ENCODE measurements around the gene RBM5.
A peak's percentile ranks its signal among the peaks of the same experiment; 100 is the strongest.

RBM5 gene

DNA sequence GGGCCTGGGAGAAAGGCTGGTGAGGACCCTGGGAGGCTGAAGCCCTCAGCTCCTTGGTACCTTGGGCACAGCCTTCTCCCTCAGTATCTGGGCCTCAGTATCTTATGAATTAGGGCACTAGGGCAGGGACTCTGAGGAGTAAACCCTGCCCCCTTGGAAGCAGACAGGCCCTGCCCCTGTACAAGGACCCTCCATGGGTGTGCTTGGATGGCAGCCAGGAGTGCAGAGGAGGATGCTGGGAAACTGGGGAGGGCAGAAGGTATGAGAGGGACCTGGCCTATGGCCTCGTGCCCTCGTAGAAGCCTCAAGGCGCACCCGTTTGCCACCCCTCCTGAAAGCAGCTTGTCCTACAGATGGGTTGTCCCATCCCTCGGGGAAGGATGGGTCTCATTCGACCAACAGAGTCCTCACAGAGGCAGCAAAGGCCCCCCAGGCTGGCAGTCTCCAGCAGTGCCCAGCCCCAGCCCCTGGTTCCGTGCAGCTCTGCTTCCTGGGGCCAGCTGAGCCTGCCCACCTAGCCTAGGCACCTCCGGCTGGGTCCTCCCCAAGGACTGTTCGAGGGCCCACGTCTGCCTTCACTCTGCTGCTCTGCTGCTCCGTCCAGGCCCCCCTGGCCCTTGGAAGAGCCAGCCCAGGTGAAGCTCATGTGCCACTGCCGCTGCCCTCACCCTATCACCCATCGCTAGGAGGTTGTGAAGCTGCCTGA, 51.2 kb downstream of the RBM5 start:
- Histone ChIP-seq H3K4me3 (ENCODE audit: low read depth in 1 of 2, low read length in 2 of 2) (no peak overlapping the region), H3K9me3 (ENCODE audit: control insufficient read depth in 1 of 2, low read length in 2 of 2) (no peaks in the 10 kb centered on the region), H3K4me1 (ENCODE audit: control insufficient read depth in 1 of 2, insufficient read depth in 2 of 2, low read length in 2 of 2) (peaks cover 0 to 3% of the 10 kb centered on the region in 2 donors), H3K27ac (ENCODE audit: low read length) (no peak overlapping the region), H3K36me3 (ENCODE audit: control insufficient read depth in 1 of 2, insufficient read depth in 2 of 2, low read length in 2 of 2) (no peaks in the 10 kb centered on the region), H3K27me3 (ENCODE audit: low read depth, low read length) (no peaks in the 10 kb centered on the region)

DNA sequence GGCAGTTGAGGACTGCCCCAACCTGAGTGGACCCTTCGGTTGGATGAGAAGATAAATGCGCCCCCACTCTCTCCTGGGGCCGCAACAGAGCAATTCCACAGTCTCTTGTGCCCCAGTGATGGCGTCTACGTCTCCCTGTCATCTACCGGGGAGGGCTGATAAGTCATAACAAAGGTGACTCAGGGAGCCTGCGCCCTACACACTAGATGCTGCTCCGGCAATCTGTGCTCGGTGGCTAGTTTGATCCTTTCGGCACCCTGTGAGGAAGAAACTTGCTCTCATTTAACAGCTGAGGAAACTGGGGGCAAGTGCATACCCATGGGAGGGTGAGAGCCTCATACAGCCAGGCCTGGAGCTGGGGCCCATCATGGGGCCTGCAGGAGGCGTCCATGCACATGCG, 52.3 kb downstream of the RBM5 start:
- Histone ChIP-seq H3K4me3 (ENCODE audit: low read depth in 1 of 2, low read length in 2 of 2) (no peak overlapping the region), H3K36me3 (ENCODE audit: control insufficient read depth in 1 of 2, insufficient read depth in 2 of 2, low read length in 2 of 2) (no peaks in the 10 kb centered on the region), H3K9me3 (ENCODE audit: control insufficient read depth in 1 of 2, low read length in 2 of 2) (no peaks in the 10 kb centered on the region), H3K27me3 (ENCODE audit: low read depth, low read length) (no peaks in the 10 kb centered on the region), H3K4me1 (ENCODE audit: control insufficient read depth in 1 of 2, insufficient read depth in 2 of 2, low read length in 2 of 2) (peaks cover 0 to 3% of the 10 kb centered on the region in 2 donors), H3K27ac (ENCODE audit: low read length) (no peak overlapping the region)

DNA sequence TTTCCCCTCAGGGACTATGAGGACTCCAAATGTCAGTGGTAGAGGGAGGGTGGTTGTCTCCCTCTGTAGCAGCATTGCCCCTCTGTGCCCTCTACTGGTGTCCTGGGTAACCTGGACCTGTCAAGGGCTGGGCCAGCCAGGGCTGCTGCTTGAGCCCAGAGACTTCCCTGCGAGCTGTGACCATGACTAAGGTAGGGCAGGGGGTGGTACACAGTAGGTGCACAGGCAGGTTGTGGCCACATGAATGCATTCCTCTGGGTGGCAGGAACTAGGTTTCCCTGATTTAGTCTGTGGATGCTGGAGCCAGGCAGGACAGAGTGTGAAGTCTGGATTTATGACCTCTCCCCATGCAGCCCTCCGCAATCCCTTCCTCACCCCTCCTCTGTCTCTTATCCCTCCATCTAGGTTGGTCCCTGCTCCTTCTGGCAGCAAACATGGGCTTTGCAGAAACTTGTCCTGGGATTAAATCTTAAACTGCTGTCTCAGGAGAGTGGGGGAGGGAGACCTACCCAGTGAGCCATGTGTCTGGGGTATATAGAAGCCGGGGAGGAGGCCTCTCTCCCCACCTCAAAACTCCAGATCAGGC, 57.7 kb downstream of the RBM5 start:
- Histone ChIP-seq H3K36me3 (ENCODE audit: control insufficient read depth in 1 of 2, insufficient read depth in 2 of 2, low read length in 2 of 2) (no peaks in the 10 kb centered on the region), H3K4me3 (ENCODE audit: low read depth in 1 of 2, low read length in 2 of 2) (no peak overlapping the region), H3K27me3 (ENCODE audit: low read depth, low read length) (no peaks in the 10 kb centered on the region), H3K27ac (ENCODE audit: low read length) (no peak overlapping the region), H3K9me3 (ENCODE audit: control insufficient read depth in 1 of 2, low read length in 2 of 2) (no peaks in the 10 kb centered on the region), H3K4me1 (ENCODE audit: control insufficient read depth in 1 of 2, insufficient read depth in 2 of 2, low read length in 2 of 2) (no peaks in the 10 kb centered on the region)

DNA sequence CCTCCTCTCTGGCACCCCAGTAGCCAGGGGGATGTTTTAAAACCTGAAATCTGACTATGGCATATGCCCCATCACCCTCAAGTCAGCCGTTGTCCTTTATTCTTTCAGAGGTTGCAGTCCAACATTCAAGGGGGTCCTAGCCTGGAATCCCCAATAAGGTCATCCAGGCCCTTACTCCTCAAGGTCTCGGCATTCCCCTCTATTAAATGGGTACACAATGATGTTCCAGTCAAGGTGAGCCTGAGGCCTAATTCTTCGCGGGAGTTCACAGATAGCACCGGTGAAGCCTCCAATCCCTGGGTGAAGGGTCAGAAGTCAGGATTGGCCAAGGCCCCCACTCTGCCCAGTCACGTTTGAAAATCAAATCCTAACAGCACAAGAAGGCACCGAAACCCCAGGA, 58.3 kb downstream of the RBM5 start:
- Histone ChIP-seq H3K27me3 (ENCODE audit: low read depth, low read length) (no peaks in the 10 kb centered on the region), H3K9me3 (ENCODE audit: control insufficient read depth in 1 of 2, low read length in 2 of 2) (no peaks in the 10 kb centered on the region), H3K4me1 (ENCODE audit: control insufficient read depth in 1 of 2, insufficient read depth in 2 of 2, low read length in 2 of 2) (no peaks in the 10 kb centered on the region), H3K36me3 (ENCODE audit: control insufficient read depth in 1 of 2, insufficient read depth in 2 of 2, low read length in 2 of 2) (no peaks in the 10 kb centered on the region), H3K27ac (ENCODE audit: low read length) (no peak overlapping the region), H3K4me3 (ENCODE audit: low read depth in 1 of 2, low read length in 2 of 2) (no peak overlapping the region)

DNA sequence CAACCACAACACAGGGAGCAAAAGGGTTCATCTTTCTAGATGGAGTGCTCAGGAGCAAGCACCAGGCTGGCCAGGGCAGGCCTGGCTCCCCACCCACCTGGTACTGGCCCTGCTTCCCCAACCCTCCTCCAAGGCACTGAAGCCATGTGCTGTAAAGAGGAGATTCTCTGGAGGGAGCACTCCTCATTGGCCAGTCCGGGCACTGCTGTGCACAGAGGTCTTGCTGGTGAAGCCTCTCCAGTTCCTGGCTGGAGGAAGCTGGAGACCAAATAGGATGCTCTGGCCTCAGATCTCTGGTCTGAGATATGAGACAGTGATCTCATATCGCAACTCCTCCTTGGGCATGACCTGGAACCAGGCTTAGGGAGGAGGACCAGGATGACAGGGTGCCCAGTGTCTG, 58.7 kb downstream of the RBM5 start:
- Histone ChIP-seq H3K36me3 (ENCODE audit: control insufficient read depth in 1 of 2, insufficient read depth in 2 of 2, low read length in 2 of 2) (no peaks in the 10 kb centered on the region), H3K4me3 (ENCODE audit: low read depth in 1 of 2, low read length in 2 of 2) (no peak overlapping the region), H3K9me3 (ENCODE audit: control insufficient read depth in 1 of 2, low read length in 2 of 2) (no peaks in the 10 kb centered on the region), H3K27me3 (ENCODE audit: low read depth, low read length) (no peaks in the 10 kb centered on the region), H3K4me1 (ENCODE audit: control insufficient read depth in 1 of 2, insufficient read depth in 2 of 2, low read length in 2 of 2) (no peaks in the 10 kb centered on the region), H3K27ac (ENCODE audit: low read length) (no peak overlapping the region)

DNA sequence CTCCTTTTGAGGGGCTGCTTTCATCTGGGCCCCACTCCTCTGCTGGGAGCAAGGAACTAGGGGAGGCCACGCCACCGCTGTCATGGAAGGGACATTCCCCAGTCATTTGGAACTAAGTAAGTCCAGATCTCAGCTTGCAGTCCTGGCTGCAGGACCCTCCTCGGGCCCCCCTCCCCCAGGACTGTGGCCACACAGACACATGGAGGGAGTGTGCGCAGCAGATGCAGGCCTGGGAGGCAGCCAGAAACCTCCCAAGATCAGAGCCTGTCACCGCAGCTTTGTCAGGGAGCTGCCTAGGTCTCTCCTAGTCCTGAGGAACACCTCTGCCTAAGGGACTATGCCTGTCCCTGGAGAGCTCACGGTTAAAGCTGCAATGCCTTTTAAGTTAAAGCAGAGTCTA, 59.1 kb downstream of the RBM5 start:
- Histone ChIP-seq H3K27me3 (ENCODE audit: low read depth, low read length) (no peaks in the 10 kb centered on the region), H3K4me3 (ENCODE audit: low read depth in 1 of 2, low read length in 2 of 2) (no peak overlapping the region), H3K9me3 (ENCODE audit: control insufficient read depth in 1 of 2, low read length in 2 of 2) (no peaks in the 10 kb centered on the region), H3K4me1 (ENCODE audit: control insufficient read depth in 1 of 2, insufficient read depth in 2 of 2, low read length in 2 of 2) (no peaks in the 10 kb centered on the region), H3K27ac (ENCODE audit: low read length) (no peak overlapping the region), H3K36me3 (ENCODE audit: control insufficient read depth in 1 of 2, insufficient read depth in 2 of 2, low read length in 2 of 2) (no peaks in the 10 kb centered on the region)

DNA sequence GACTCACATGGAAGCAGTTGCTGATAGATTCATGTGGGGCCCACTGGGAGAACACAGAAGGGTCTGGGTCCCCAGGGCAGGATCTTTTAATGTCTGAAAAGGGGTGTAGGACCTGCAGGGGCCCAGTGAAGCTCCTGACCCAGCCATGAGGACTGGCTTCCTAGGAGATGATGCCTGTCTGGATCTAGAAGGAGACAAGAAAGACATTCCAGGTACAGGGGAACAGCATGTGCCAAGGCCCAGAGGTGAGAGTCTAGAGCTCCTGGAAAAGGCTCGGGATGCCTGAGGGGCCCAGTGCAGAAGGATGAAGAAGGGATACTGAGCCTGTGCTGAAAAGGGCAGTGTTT, 61.7 kb downstream of the RBM5 start:
- Histone ChIP-seq H3K4me3 (ENCODE audit: low read depth in 1 of 2, low read length in 2 of 2) (no peak overlapping the region), H3K9me3 (ENCODE audit: control insufficient read depth in 1 of 2, low read length in 2 of 2) (no peaks in the 10 kb centered on the region), H3K27me3 (ENCODE audit: low read depth, low read length) (no peaks in the 10 kb centered on the region), H3K4me1 (ENCODE audit: control insufficient read depth in 1 of 2, insufficient read depth in 2 of 2, low read length in 2 of 2) (peaks cover 0 to 7% of the 10 kb centered on the region in 2 donors), H3K27ac (ENCODE audit: low read length) (no peak overlapping the region), H3K36me3 (ENCODE audit: control insufficient read depth in 1 of 2, insufficient read depth in 2 of 2, low read length in 2 of 2) (no peaks in the 10 kb centered on the region)

DNA sequence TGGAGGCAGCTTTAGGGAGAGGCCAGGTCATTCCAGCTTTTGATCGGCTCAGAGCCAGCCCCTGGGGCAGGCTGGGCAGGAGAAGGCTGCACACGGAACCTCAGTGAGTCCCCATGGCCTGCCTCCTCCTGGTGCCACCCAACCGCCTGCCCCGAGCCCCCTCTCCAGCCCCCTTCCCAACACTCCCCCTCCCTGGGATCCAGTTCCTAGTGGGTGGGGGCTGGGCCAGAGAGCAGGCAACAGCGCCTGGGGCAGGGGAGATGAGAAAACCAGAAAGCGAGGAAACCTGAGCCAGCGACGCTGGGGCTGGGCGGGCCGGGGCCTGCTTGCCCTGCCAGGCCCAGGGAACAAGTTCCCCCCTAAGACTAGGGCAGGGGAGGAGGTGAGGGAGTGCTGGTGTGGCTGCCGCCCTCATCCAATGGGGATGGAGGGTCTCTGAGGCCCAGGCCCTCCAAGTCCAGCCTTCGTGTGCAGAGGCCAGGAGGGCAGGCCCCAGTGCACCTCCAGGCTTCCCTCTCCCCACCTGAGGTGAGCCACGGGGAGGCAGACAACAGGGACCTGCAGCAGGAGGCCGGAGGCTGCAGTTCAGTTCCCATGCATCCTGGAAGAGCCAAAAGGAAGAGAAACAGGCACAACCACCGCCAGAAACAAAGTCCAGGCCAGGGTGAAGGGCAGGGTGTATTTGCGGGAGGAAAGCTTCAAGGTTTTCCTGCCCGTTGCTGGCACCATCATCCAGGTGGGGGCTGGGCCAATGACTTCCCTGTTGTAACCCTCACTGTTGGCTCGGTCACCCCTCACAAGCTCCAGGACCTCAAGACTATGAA, 62.4 kb downstream of the RBM5 start:
- Histone ChIP-seq H3K27ac (ENCODE audit: low read length) (no peak overlapping the region), H3K4me1 (ENCODE audit: control insufficient read depth in 1 of 2, insufficient read depth in 2 of 2, low read length in 2 of 2) (peaks cover 0 to 14% of the 10 kb centered on the region in 2 donors), H3K9me3 (ENCODE audit: control insufficient read depth in 1 of 2, low read length in 2 of 2) (no peaks in the 10 kb centered on the region)

DNA sequence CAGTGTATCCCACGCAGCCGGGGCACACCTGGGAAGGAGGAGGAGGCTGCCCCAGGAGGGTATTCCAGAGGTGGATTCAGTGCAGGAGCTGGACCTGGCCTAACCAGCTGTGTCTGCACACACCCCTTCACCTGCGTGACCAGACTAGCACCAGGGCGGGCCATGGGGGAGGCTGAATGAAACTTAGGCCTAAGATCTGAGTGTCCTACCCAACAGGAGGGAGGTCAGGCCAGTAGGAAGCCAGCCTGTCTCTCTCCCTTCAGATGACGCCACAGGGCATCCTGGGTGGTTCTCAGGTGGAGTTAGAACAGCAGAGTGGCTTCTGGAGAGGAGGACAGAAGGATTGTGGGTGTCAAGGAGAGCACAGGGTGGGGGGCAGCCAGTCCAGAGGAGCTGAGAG, 63.0 kb downstream of the RBM5 start:
- Histone ChIP-seq H3K27me3 (ENCODE audit: low read depth, low read length) (peaks cover 5% of the 10 kb centered on the region), H3K4me1 (ENCODE audit: control insufficient read depth in 1 of 2, insufficient read depth in 2 of 2, low read length in 2 of 2) (peaks cover 0 to 21% of the 10 kb centered on the region in 2 donors), H3K36me3 (ENCODE audit: control insufficient read depth in 1 of 2, insufficient read depth in 2 of 2, low read length in 2 of 2) (no peaks in the 10 kb centered on the region), H3K4me3 (ENCODE audit: low read depth in 1 of 2, low read length in 2 of 2) (no peak overlapping the region), H3K27ac (ENCODE audit: low read length) (no peak overlapping the region), H3K9me3 (ENCODE audit: control insufficient read depth in 1 of 2, low read length in 2 of 2) (no peaks in the 10 kb centered on the region)

More for the DNA sequence above, 62.4 kb downstream of the RBM5 start:
- Histone ChIP-seq H3K27me3 (ENCODE audit: low read depth, low read length) (peaks cover 4% of the 10 kb centered on the region), H3K4me3 (ENCODE audit: low read depth in 1 of 2, low read length in 2 of 2) (no peak overlapping the region), H3K36me3 (ENCODE audit: control insufficient read depth in 1 of 2, insufficient read depth in 2 of 2, low read length in 2 of 2) (no peaks in the 10 kb centered on the region)

DNA sequence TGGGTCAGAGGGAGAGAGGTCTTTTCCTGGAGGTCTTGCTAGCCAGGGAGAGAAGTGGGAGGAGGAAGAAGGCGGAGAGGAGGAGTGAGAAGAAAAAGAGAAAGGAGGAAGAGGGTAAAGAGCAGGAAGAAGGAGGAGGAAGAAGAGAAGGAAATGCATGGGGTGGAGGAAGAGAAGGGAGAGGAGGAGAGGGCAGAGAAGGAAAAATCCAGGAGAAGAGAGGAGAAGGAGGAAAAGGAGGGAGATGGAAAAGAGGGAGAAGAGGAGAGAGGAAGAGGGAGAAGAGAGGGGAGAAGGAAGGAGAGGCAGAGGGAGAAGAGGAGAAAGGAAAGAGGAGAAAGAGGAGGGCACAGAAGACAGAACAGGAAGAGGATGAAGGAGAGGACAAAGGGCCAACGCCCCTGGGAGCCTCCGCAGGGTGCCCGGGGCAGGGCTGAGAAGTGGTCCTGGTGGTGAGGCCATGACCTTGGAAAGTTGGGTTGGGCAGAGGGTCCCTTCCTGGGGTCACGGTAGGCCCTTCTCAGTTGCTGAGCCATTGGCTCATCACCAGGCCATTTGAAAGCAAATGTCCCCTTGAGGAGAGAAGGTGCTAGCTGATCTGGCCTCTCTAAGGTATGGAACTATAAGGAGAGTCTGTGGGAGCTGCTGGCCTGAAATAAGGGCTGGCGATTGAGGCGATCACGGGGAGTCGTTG, 65.2 kb downstream of the RBM5 start:
- H3K4me1 ChIP-seq (ENCODE audit: control insufficient read depth in 1 of 2, insufficient read depth in 2 of 2, low read length in 2 of 2), result peaks cover 0 to 25% of the 10 kb centered on the region in 2 donors
- peaks cover 5% of the 10 kb centered on the region for H3K27me3 ChIP-seq (ENCODE audit: low read depth, low read length)
- no peaks in the 10 kb centered on the region for H3K9me3 ChIP-seq (ENCODE audit: control insufficient read depth in 1 of 2, low read length in 2 of 2)
- peak overlapping the region in 1 of 2 donors; percentile 57 for H3K4me3 ChIP-seq (ENCODE audit: low read depth in 1 of 2, low read length in 2 of 2)
- H3K36me3 ChIP-seq (ENCODE audit: control insufficient read depth in 1 of 2, insufficient read depth in 2 of 2, low read length in 2 of 2), result no peaks in the 10 kb centered on the region
- H3K27ac ChIP-seq (ENCODE audit: low read length), result no peak overlapping the region

DNA sequence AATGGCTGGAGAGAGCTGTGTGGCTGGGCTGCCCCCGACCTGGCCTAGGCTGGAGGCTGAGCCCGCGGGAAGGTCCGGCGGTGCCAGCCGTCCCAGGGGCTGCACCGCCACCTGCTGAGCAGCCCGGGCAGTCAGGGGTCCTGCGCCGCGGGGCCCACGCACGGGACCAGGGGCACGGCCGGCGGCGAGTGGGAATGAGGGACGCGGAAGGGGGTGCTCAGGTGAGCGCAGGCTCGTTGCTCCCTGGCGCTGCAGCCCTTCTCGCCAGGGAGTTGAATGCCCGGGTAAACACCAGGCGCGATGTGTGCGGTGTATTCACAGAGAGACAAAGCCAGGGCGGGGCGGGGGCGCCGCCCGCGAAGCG, 65.7 kb downstream of the RBM5 start:
- Histone ChIP-seq H3K4me1 (ENCODE audit: control insufficient read depth in 1 of 2, insufficient read depth in 2 of 2, low read length in 2 of 2) (peaks cover 0 to 25% of the 10 kb centered on the region in 2 donors), H3K36me3 (ENCODE audit: control insufficient read depth in 1 of 2, insufficient read depth in 2 of 2, low read length in 2 of 2) (no peaks in the 10 kb centered on the region), H3K4me3 (ENCODE audit: low read depth in 1 of 2, low read length in 2 of 2) (peak overlapping the region in 1 of 2 donors; percentile 57), H3K27me3 (ENCODE audit: low read depth, low read length) (peaks cover 5% of the 10 kb centered on the region), H3K9me3 (ENCODE audit: control insufficient read depth in 1 of 2, low read length in 2 of 2) (no peaks in the 10 kb centered on the region), H3K27ac (ENCODE audit: low read length) (no peak overlapping the region)

Measured in muscle layer of duodenum (tissue), 2 donors.